Effector CD8-positive, alpha-beta T cell (primary cell): ENCODE measurements around the gene KRT26.

Experiments used
- DNase-seq: peaks from one replicate; lab custom pipeline; 2025; lab: John Stamatoyannopoulos, UW

Gene KRT26

GRCh38 chr17:40727447-40728231 lies 44.4 kb downstream of the KRT26 start:
- DNase-seq, result no peak

GRCh38 chr17:40726919-40727318 lies 45.1 kb downstream of the KRT26 start:
- DNase-seq, result no peak

GRCh38 chr17:40724656-40725055 lies 47.3 kb downstream of the KRT26 start:
- DNase-seq, result no peak

GRCh38 chr17:40722241-40722640 lies 49.8 kb downstream of the KRT26 start:
- no peak for DNase-seq

GRCh38 chr17:40720899-40721298 lies 51.1 kb downstream of the KRT26 start:
- DNase-seq, result no peak

GRCh38 chr17:40718930-40719329 lies 53.1 kb downstream of the KRT26 start:
- no peak for DNase-seq

- no peak for DNase-seq
Observed at GRCh38 chr17:40717776-40718175, 54.2 kb downstream of the KRT26 start.
